H1 (cell line): ENCODE data around the gene GPR63. TPM values are rescaled to one million over a fixed set of nuclear protein-coding genes. Genes with fewer than 3 reads are reported as not detected.

Source experiments
- EP300 ChIP-seq, 2 experiments: IDR thresholded peaks; 1 replicate in 1 of 2; 2 replicates in 1 of 2; pipeline ENCODE4 v1.6.1; 2011 to 2012; ENCODE audit warnings: low read depth in 2 of 2, low read length in 2 of 2, mild to moderate bottlenecking in 2 of 2, borderline replicate concordance in 1 of 2, inconsistent platforms in 1 of 2, moderate library complexity in 1 of 2
- SIN3A ChIP-seq, 2 experiments: IDR thresholded peaks in 1 of 2; conservative IDR thresholded peaks in 1 of 2; 2 replicates each; pipeline ENCODE4 v1.6.1; 2011 to 2012; ENCODE audit warnings: low read length in 2 of 2, improper control_type of control experiment in 1 of 2, low read depth in 1 of 2, mild to moderate bottlenecking in 1 of 2
- SP2 ChIP-seq: IDR thresholded peaks from 2 replicates; pipeline ENCODE4 v1.6.1; 2012; ENCODE audit warnings: mild to moderate bottlenecking, low read length, inconsistent platforms
- SRF ChIP-seq: IDR thresholded peaks from 2 replicates; pipeline ENCODE4 v1.6.1; 2011; ENCODE audit warnings: mild to moderate bottlenecking, low read depth, low read length, moderate library complexity
- SUZ12 ChIP-seq: fragments of 200-600 bp; sonication (generic); IDR thresholded peaks from 2 replicates; pipeline ENCODE4 v1.6.1; 2012; ENCODE audit warnings: mild to moderate bottlenecking, inconsistent platforms, low read length, moderate library complexity, mixed read lengths
- TAF1 ChIP-seq: IDR thresholded peaks from 2 replicates; pipeline ENCODE4 v1.6.1; 2011; ENCODE audit warnings: mild to moderate bottlenecking, low read depth, low read length
- TBP ChIP-seq: IDR thresholded peaks from 2 replicates; pipeline ENCODE4 v1.6.1; 2011; ENCODE audit warnings: low read depth, low read length, improper control_type of control experiment
- polyA plus RNA-seq, 7 experiments: library from polyadenylated mRNA; depleted of rRNA in 3 of 7; stranded (reverse) in 5 of 7; unstranded in 2 of 7; fragments of >200 nt in 5 of 7; fragments of 200-250 nt in 2 of 7; gene quantifications; 1 replicate in 5 of 7; 2 replicates in 1 of 7; 4 replicates in 1 of 7; pipeline versions ENCODE4 v1.2.1 to v1.2.3, GENCODE V29; 2011 to 2013; ENCODE audit warnings: missing spikeins in 2 of 7, mixed read lengths in 2 of 7
- total RNA-seq: library from RNA; stranded (reverse); fragmentation: NEBNext Ultra II Directional; extraction: Animal tissue kit (Norgen Biotek cat#: 25700); gene quantifications from 2 replicates; pipeline ENCODE4 v1.2.1, GENCODE V29; 2021
- TF ChIP-seq, protein P1 (sequence below): fragments of 300-600 bp; sonication (generic); IDR thresholded peaks from 2 replicates; pipeline ENCODE4 v1.7.1; 2012; ENCODE audit warnings: low read length, moderate library complexity, mild to moderate bottlenecking, inconsistent platforms; ENCODE audit not compliant: insufficient replicate concordance
- TF ChIP-seq, protein P2 (sequence below): IDR thresholded peaks from 2 replicates; pipeline ENCODE4 v1.6.1; 2012; ENCODE audit warnings: inconsistent platforms
- TF ChIP-seq, protein P3 (sequence below): IDR thresholded peaks from 2 replicates; pipeline ENCODE4 v1.6.1; 2012; ENCODE audit warnings: inconsistent platforms

Gene GPR63
- total and polyA plus RNA-seq, 2 of the 8 experiments (the other 6 are each of a cell fraction or from before 2014, with no cell fraction given): 6.1 to 11.6 TPM

DNA sequence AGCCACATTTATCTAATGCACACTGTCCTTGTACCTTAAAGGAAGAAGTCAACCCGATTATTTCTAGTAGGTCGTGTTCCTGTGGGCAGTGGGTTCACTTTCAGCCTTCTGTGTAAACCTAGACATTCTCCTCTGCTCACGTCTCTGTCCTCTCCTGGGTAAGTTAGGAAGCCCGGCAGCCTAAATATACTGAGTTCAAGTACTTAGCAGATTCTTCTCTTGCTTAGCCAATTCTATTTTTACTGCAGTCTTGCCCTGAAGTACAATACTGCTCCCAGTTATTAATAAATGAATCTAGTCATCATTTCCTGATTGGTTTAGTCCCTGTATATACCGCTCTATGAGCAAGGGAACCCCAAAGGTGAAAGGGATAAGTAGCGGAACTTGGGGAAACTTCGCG, 14.6 kb upstream of the GPR63 start (continued):
- TF ChIP-seq, protein P1, sequence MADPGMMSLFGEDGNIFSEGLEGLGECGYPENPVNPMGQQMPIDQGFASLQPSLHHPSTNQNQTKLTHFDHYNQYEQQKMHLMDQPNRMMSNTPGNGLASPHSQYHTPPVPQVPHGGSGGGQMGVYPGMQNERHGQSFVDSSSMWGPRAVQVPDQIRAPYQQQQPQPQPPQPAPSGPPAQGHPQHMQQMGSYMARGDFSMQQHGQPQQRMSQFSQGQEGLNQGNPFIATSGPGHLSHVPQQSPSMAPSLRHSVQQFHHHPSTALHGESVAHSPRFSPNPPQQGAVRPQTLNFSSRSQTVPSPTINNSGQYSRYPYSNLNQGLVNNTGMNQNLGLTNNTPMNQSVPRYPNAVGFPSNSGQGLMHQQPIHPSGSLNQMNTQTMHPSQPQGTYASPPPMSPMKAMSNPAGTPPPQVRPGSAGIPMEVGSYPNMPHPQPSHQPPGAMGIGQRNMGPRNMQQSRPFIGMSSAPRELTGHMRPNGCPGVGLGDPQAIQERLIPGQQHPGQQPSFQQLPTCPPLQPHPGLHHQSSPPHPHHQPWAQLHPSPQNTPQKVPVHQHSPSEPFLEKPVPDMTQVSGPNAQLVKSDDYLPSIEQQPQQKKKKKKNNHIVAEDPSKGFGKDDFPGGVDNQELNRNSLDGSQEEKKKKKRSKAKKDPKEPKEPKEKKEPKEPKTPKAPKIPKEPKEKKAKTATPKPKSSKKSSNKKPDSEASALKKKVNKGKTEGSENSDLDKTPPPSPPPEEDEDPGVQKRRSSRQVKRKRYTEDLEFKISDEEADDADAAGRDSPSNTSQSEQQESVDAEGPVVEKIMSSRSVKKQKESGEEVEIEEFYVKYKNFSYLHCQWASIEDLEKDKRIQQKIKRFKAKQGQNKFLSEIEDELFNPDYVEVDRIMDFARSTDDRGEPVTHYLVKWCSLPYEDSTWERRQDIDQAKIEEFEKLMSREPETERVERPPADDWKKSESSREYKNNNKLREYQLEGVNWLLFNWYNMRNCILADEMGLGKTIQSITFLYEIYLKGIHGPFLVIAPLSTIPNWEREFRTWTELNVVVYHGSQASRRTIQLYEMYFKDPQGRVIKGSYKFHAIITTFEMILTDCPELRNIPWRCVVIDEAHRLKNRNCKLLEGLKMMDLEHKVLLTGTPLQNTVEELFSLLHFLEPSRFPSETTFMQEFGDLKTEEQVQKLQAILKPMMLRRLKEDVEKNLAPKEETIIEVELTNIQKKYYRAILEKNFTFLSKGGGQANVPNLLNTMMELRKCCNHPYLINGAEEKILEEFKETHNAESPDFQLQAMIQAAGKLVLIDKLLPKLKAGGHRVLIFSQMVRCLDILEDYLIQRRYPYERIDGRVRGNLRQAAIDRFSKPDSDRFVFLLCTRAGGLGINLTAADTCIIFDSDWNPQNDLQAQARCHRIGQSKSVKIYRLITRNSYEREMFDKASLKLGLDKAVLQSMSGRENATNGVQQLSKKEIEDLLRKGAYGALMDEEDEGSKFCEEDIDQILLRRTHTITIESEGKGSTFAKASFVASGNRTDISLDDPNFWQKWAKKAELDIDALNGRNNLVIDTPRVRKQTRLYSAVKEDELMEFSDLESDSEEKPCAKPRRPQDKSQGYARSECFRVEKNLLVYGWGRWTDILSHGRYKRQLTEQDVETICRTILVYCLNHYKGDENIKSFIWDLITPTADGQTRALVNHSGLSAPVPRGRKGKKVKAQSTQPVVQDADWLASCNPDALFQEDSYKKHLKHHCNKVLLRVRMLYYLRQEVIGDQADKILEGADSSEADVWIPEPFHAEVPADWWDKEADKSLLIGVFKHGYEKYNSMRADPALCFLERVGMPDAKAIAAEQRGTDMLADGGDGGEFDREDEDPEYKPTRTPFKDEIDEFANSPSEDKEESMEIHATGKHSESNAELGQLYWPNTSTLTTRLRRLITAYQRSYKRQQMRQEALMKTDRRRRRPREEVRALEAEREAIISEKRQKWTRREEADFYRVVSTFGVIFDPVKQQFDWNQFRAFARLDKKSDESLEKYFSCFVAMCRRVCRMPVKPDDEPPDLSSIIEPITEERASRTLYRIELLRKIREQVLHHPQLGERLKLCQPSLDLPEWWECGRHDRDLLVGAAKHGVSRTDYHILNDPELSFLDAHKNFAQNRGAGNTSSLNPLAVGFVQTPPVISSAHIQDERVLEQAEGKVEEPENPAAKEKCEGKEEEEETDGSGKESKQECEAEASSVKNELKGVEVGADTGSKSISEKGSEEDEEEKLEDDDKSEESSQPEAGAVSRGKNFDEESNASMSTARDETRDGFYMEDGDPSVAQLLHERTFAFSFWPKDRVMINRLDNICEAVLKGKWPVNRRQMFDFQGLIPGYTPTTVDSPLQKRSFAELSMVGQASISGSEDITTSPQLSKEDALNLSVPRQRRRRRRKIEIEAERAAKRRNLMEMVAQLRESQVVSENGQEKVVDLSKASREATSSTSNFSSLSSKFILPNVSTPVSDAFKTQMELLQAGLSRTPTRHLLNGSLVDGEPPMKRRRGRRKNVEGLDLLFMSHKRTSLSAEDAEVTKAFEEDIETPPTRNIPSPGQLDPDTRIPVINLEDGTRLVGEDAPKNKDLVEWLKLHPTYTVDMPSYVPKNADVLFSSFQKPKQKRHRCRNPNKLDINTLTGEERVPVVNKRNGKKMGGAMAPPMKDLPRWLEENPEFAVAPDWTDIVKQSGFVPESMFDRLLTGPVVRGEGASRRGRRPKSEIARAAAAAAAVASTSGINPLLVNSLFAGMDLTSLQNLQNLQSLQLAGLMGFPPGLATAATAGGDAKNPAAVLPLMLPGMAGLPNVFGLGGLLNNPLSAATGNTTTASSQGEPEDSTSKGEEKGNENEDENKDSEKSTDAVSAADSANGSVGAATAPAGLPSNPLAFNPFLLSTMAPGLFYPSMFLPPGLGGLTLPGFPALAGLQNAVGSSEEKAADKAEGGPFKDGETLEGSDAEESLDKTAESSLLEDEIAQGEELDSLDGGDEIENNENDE: no peak
- TF ChIP-seq, protein P2, sequence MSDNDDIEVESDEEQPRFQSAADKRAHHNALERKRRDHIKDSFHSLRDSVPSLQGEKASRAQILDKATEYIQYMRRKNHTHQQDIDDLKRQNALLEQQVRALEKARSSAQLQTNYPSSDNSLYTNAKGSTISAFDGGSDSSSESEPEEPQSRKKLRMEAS: no peak
- no peak for TF ChIP-seq SIN3A (conservative IDR thresholded peaks at IDR 0.05 in 1 of 2, IDR thresholded peaks at IDR 0.05 in 1 of 2; ENCODE audit: low read depth in 1 of 2, low read length in 2 of 2)
- TF ChIP-seq, protein P3, sequence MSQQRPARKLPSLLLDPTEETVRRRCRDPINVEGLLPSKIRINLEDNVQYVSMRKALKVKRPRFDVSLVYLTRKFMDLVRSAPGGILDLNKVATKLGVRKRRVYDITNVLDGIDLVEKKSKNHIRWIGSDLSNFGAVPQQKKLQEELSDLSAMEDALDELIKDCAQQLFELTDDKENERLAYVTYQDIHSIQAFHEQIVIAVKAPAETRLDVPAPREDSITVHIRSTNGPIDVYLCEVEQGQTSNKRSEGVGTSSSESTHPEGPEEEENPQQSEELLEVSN: no peak
- no peak for TF ChIP-seq TBP
- no peak for TF ChIP-seq SUZ12
- TF ChIP-seq SRF: no peak
- no peak for TF ChIP-seq EP300 (IDR thresholded peaks at IDR 0.05; ENCODE audit: borderline replicate concordance in 1 of 2, low read depth in 2 of 2, low read length in 2 of 2)
- no peak for TF ChIP-seq TAF1
- TF ChIP-seq SP2: no peak
